Endothelial cell of umbilical vein (primary cell): ENCODE results near the gene APBB2.

Experiments used
- EZH2 ChIP-seq: IDR thresholded peaks from 2 replicates; pipeline ENCODE4 v1.6.1; 2012; ENCODE audit warnings: borderline replicate concordance, low read depth, mild to moderate bottlenecking, moderate library complexity, low read length, inconsistent platforms; ENCODE audit not compliant: severe bottlenecking
- FOS ChIP-seq: IDR thresholded peaks from 2 replicates; pipeline ENCODE4 v1.6.1; 2011; ENCODE audit warnings: mild to moderate bottlenecking, low read length, moderate library complexity, borderline replicate concordance; ENCODE audit not compliant: insufficient read depth
- GATA2 ChIP-seq: IDR thresholded peaks from 2 replicates; pipeline ENCODE4 v1.7.0; 2011; ENCODE audit warnings: low read depth, mild to moderate bottlenecking, moderate library complexity, mixed read lengths, low read length; ENCODE audit not compliant: insufficient read length, insufficient read depth
- JUN ChIP-seq: IDR thresholded peaks from 2 replicates; pipeline ENCODE4 v1.6.1; 2011; ENCODE audit warnings: borderline replicate concordance, low read depth; ENCODE audit not compliant: insufficient read length, insufficient read depth
- MYC ChIP-seq: IDR thresholded peaks from one replicate; pipeline ENCODE4 v1.6.1; 2011; ENCODE audit warnings: mild to moderate bottlenecking, low read depth, low read length
- POLR2A ChIP-seq: IDR thresholded peaks from 2 replicates; pipeline ENCODE4 v1.6.1; 2012; ENCODE audit warnings: low read depth, mild to moderate bottlenecking, control low read depth, low read length
- POLR2AphosphoS5 ChIP-seq: IDR thresholded peaks from 2 replicates; pipeline ENCODE4 v1.6.1; 2012; ENCODE audit warnings: low read depth, mild to moderate bottlenecking, control low read depth, low read length, moderate library complexity; ENCODE audit not compliant: insufficient read depth
- TF ChIP-seq, protein P1 (sequence below), 2 donors: IDR thresholded peaks; 1 replicate in 1 of 2; 2 replicates in 1 of 2; pipeline ENCODE4 v1.5.1; 2011; ENCODE audit warnings: low read length in 2 of 2, mild to moderate bottlenecking in 2 of 2, moderate library complexity in 2 of 2, control low read depth in 1 of 2, inconsistent platforms in 1 of 2, low read depth in 1 of 2; ENCODE audit not compliant: insufficient read depth in 1 of 2; ENCODE audit errors: extremely low read depth in 1 of 2
- TF ChIP-seq, protein P2 (sequence below): IDR thresholded peaks from 2 replicates; pipeline ENCODE4 v1.6.1; 2011; ENCODE audit not compliant: insufficient read depth, insufficient read length

DNA sequence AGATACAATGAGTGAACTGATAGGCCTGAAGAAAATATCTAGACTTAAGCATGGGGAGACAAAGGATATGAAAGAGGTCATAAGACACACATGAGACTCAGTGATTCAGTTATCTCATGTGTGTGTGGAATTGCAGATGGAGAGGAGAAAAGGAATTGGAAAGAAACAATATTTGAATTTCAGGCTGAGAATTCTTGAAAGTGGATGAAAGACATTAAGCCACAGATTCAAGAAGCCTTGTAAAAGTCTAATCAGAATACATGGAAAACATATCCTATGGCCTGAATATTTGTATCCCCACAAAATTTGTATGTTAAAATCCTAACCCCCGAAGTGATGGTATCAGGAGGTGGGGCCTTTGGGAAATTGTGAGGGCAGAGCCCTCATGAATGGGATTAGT, 436.3 kb downstream of the APBB2 start:
- TF ChIP-seq EZH2 (no peak), POLR2A (no peak), POLR2AphosphoS5 (no peak), MYC (no peak), JUN (no peak), GATA2 (no peak), FOS (no peak)
- TF ChIP-seq, protein P1, sequence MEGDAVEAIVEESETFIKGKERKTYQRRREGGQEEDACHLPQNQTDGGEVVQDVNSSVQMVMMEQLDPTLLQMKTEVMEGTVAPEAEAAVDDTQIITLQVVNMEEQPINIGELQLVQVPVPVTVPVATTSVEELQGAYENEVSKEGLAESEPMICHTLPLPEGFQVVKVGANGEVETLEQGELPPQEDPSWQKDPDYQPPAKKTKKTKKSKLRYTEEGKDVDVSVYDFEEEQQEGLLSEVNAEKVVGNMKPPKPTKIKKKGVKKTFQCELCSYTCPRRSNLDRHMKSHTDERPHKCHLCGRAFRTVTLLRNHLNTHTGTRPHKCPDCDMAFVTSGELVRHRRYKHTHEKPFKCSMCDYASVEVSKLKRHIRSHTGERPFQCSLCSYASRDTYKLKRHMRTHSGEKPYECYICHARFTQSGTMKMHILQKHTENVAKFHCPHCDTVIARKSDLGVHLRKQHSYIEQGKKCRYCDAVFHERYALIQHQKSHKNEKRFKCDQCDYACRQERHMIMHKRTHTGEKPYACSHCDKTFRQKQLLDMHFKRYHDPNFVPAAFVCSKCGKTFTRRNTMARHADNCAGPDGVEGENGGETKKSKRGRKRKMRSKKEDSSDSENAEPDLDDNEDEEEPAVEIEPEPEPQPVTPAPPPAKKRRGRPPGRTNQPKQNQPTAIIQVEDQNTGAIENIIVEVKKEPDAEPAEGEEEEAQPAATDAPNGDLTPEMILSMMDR (IDR thresholded peaks at IDR 0.05; ENCODE audit: extremely low read depth in 1 of 2, insufficient read depth in 1 of 2, low read depth in 1 of 2, low read length in 2 of 2) = no peak
- TF ChIP-seq, protein P2, sequence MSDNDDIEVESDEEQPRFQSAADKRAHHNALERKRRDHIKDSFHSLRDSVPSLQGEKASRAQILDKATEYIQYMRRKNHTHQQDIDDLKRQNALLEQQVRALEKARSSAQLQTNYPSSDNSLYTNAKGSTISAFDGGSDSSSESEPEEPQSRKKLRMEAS = no peak
